CD4-positive, alpha-beta T cell treated with Interleukin-15 for 4 hours (primary cell): ENCODE results near the gene ADAMTSL2.

ENCODE experiments used
- DNase-seq: peaks from one replicate; pipeline ENCODE4 v3.0.0-alpha.2; 2020; ENCODE audit warnings: low spot score

ADAMTSL2 gene

GRCh38 chr9:133589454-133590227 is 55.1 kb downstream of the ADAMTSL2 start:
- DNase-seq, result peak; percentile 27

- no peak for DNase-seq
These were observed 55.8 kb downstream of the ADAMTSL2 start for GRCh38 chr9:133590231-133590855.

GRCh38 chr9:133591116-133591910 is 56.8 kb downstream of the ADAMTSL2 start:
- no peak for DNase-seq

GRCh38 chr9:133591985-133592384 is 57.5 kb downstream of the ADAMTSL2 start:
- DNase-seq, result no peak

GRCh38 chr9:133592731-133593409 is 58.4 kb downstream of the ADAMTSL2 start:
- no peak for DNase-seq

- DNase-seq, result no peak
These were observed 59.2 kb downstream of the ADAMTSL2 start for GRCh38 chr9:133593587-133594253.

GRCh38 chr9:133594310-133594709 is 59.8 kb downstream of the ADAMTSL2 start:
- DNase-seq, result no peak

- DNase-seq, result no peak
These were observed 61.4 kb downstream of the ADAMTSL2 start for GRCh38 chr9:133595910-133596309.

- DNase-seq, result no peak
These were observed 62.9 kb downstream of the ADAMTSL2 start for GRCh38 chr9:133597316-133597957.

- no peak for DNase-seq
These were observed 64.5 kb downstream of the ADAMTSL2 start for GRCh38 chr9:133598978-133599377.

- no peak for DNase-seq
These were observed 65.1 kb downstream of the ADAMTSL2 start for GRCh38 chr9:133599470-133600173.

- no peak for DNase-seq
These were observed 66.2 kb downstream of the ADAMTSL2 start for GRCh38 chr9:133600739-133601138.

GRCh38 chr9:133601746-133602145 is 67.2 kb downstream of the ADAMTSL2 start:
- DNase-seq, result no peak

GRCh38 chr9:133602277-133602676 is 67.8 kb downstream of the ADAMTSL2 start:
- no peak for DNase-seq

GRCh38 chr9:133603135-133603927 is 68.8 kb downstream of the ADAMTSL2 start:
- DNase-seq, result no peak

GRCh38 chr9:133604214-133604613 is 69.7 kb downstream of the ADAMTSL2 start:
- peak; percentile 22 for DNase-seq

GRCh38 chr9:133604856-133605255 is 70.4 kb downstream of the ADAMTSL2 start:
- DNase-seq, result no peak

GRCh38 chr9:133605446-133605845 is 70.9 kb downstream of the ADAMTSL2 start:
- no peak for DNase-seq

- DNase-seq, result no peak
These were observed 71.6 kb downstream of the ADAMTSL2 start for GRCh38 chr9:133605856-133606707.
